Keratinocyte (primary cell): ENCODE results near the gene SH3RF1.

Source experiments
- CTCF ChIP-seq, 3 experiments: IDR thresholded peaks in 1 of 3; conservative IDR thresholded peaks in 1 of 3; optimal IDR thresholded peaks in 1 of 3; 2 replicates in 2 of 3; 3 replicates in 1 of 3; pipeline versions ENCODE3 to v1.5.1; 2011; ENCODE audit warnings: low read length in 3 of 3, mild to moderate bottlenecking in 3 of 3, moderate library complexity in 2 of 3, control low read depth in 1 of 3, inconsistent platforms in 1 of 3; ENCODE audit not compliant: insufficient read depth in 2 of 3; ENCODE audit errors: extremely low read depth in 1 of 3
- EZH2 ChIP-seq: IDR thresholded peaks from one replicate; pipeline ENCODE4 v1.6.1; 2012; ENCODE audit warnings: inconsistent platforms, mild to moderate bottlenecking, low read length, moderate library complexity

- TF ChIP-seq CTCF (optimal IDR thresholded peaks at IDR 0.05 in 1 of 3, IDR thresholded peaks at IDR 0.05 in 1 of 3, conservative IDR thresholded peaks at IDR 0.05 in 1 of 3; ENCODE audit: extremely low read depth in 1 of 3, insufficient read depth in 2 of 3, low read length in 3 of 3), result no peak
- TF ChIP-seq EZH2, result no peak
Observed at GRCh38 chr4:169099771-169100180, 171.0 kb downstream of the SH3RF1 start.
